Prostate gland (tissue), 2 donors: Measurements from ENCODE around the gene CTIF. TPM values are rescaled to one million over a fixed set of nuclear protein-coding genes. Genes with fewer than 3 reads are reported as not detected.
A peak's percentile ranks its signal among the peaks of the same experiment; 100 is the strongest.

Experiments
- DNase-seq: peaks from one replicate; pipeline ENCODE4 v3.0.0-alpha.2; 2019; ENCODE audit warnings: low spot score
- H3K27ac ChIP-seq, 2 donors: fragments of 200-600 bp; sonication (generic); 2 replicates each; pipeline ENCODE4 v1.5.1; 2017 to 2019
- H3K27me3 ChIP-seq: fragments of 200-600 bp; sonication (generic); replicated peaks from 2 replicates; pipeline ENCODE4 v1.5.1; 2019; ENCODE audit not compliant: insufficient read depth
- H3K36me3 ChIP-seq, 2 donors: fragments of 200-600 bp; sonication (generic); 1 replicate in 1 of 2; 2 replicates in 1 of 2; pipeline versions ENCODE4 v1.5.1 to v1.8.1; 2017 to 2019
- H3K4me1 ChIP-seq: fragments of 200-600 bp; sonication (generic); replicated peaks from 2 replicates; pipeline ENCODE4 v1.5.1; 2019
- H3K4me3 ChIP-seq, 2 donors: fragments of 200-600 bp; sonication (generic); 2 replicates each; pipeline ENCODE4 v1.5.1; 2017 to 2019
- H3K9me3 ChIP-seq: fragments of 200-600 bp; sonication (generic); 2 replicates; pipeline ENCODE4 v1.5.1; 2017
- CTCF ChIP-seq, 4 experiments: fragments of 200-600 bp in 2 of 4; fragments of 450-650 bp in 2 of 4; sonication (generic) in 2 of 4; IDR thresholded peaks; 1 replicate in 3 of 4; 2 replicates in 1 of 4; pipeline ENCODE4 v1.5.1; 2016 to 2019; ENCODE audit warnings: antibody characterized with exemption in 4 of 4, mild to moderate bottlenecking in 2 of 4, moderate library complexity in 2 of 4
- POLR2A ChIP-seq: fragments of 450-650 bp; IDR thresholded peaks from one replicate; pipeline ENCODE4 v1.6.1; 2016; ENCODE audit warnings: antibody characterized with exemption, mild to moderate bottlenecking
- POLR2AphosphoS5 ChIP-seq: sonication (generic); formaldehyde crosslinking; IDR thresholded peaks from one replicate; pipeline ENCODE4 v1.6.1; 2017; ENCODE audit warnings: antibody characterized with exemption
- WGBS: methylation state at CpG from one replicate; pipeline ENCODE4 v1.1.5; 2018; 5-methylcytosine and 5-hydroxymethylcytosine counted together
- intact Hi-C: fragments of 100-400 bp; cut with DNase I; formaldehyde crosslinking; loops from one replicate; pipeline ENCODE4 v1.14.2; 2022
- total RNA-seq, 2 donors: library from RNA; depleted of rRNA; stranded (reverse); fragments of >200 nt; gene quantifications; one replicate each; pipeline ENCODE4 v1.1.0, GENCODE V29; 2016

CTIF gene
- total RNA-seq, 2 donors from 2014 or later: 8.1 to 57.9 TPM

DNA sequence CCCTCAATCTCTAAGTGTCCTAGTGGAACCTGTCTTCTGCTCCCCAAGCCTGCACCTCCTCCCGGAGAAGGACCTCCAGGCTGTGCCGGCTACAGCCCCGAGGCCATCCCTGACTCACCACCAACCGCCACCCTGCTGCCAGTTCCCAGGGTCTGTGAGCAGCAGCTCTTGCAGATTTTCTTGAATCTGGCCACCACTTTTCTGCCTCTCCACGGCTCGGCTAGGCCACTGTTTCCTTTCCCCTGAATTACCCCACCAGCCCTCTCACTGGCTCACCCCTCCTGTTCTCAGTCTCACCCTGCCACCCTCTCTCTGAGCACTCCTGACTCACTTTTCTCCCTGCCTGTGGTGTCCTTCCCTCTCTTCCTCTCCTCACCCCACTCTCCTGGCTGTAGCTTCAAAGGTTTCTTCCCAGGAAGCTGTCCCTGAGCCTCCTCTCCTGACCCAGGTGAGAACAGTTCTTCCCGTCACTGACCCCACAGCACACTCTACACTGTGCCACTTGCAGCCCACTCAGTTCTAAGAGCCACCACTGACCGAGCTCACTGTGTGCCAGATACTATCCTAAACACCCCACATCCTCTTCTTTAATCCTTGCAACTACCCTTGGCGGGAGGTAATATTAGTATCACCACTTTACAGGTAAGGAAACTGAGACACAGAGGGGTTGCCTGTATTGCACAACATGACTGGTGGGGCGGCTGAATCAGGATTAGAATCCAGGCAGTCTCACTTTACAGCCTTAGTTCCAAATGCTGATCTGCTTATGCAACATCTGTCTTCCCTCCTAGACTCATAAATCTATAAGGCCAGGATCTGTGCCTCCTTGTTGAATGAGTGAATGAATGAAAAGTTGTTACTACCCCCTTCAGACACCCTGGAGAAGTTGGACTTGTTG is 300.3 kb downstream of the CTIF start:
- Histone ChIP-seq H3K27me3 (no peaks in the 10 kb centered on the region), H3K36me3 (no peaks in the 10 kb centered on the region), H3K4me1 (no peaks in the 10 kb centered on the region), H3K9me3 (no peaks in the 10 kb centered on the region), H3K27ac (no peak overlapping the region), H3K4me3 (no peak overlapping the region)
- WGBS: 61% methylated on average over 10 of the region's 10 CpGs
- no peak for TF ChIP-seq CTCF (IDR thresholded peaks at IDR 0.05)
- no peak for TF ChIP-seq POLR2A
- TF ChIP-seq POLR2AphosphoS5: no peak
- no peak for DNase-seq
- intact Hi-C loops: no loop called here

GRCh38 chr18:48839819-48840490 is 301.1 kb downstream of the CTIF start:
- Histone ChIP-seq H3K27me3 (no peaks in the 10 kb centered on the region), H3K27ac (no peak overlapping the region), H3K36me3 (no peaks in the 10 kb centered on the region), H3K4me1 (no peaks in the 10 kb centered on the region), H3K9me3 (no peaks in the 10 kb centered on the region), H3K4me3 (no peak overlapping the region)
- no peak for DNase-seq
- no peak for TF ChIP-seq POLR2A
- TF ChIP-seq CTCF (IDR thresholded peaks at IDR 0.05): no peak
- intact Hi-C loops: no loop called here
- 86% methylated on average over 7 of the region's 7 CpGs for WGBS

DNA sequence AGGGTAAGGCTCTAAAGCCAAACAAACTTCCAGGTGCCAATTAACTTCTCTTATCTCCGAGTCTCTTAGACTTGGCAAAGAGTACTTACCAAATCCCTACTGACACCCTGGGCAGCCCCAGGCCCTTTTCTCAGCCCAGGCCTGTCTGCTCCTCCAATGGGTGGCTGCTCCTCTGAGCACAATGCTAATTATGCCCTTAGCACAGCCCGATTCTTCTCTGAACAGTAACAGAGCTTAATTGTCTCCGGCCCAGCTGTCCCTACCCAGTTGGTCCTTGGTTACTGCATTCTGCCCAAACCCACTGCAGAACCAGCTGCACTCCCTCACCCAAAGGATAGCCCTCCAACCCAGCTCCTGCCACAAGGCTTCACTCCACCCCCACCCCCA is 301.7 kb downstream of the CTIF start:
- 55% methylated on average over 3 of the region's 3 CpGs for whole genome bisulfite sequencing
- no peak for TF ChIP-seq CTCF (IDR thresholded peaks at IDR 0.05)
- TF ChIP-seq POLR2A: no peak
- no peak for TF ChIP-seq POLR2AphosphoS5
- no peaks in the 10 kb centered on the region for H3K9me3 ChIP-seq
- H3K4me1 ChIP-seq: no peaks in the 10 kb centered on the region
- no peak overlapping the region for H3K4me3 ChIP-seq
- no peak for DNase-seq
- H3K36me3 ChIP-seq: no peaks in the 10 kb centered on the region
- intact Hi-C loops: no loop called here
- no peak overlapping the region for H3K27ac ChIP-seq
- no peaks in the 10 kb centered on the region for H3K27me3 ChIP-seq

DNA sequence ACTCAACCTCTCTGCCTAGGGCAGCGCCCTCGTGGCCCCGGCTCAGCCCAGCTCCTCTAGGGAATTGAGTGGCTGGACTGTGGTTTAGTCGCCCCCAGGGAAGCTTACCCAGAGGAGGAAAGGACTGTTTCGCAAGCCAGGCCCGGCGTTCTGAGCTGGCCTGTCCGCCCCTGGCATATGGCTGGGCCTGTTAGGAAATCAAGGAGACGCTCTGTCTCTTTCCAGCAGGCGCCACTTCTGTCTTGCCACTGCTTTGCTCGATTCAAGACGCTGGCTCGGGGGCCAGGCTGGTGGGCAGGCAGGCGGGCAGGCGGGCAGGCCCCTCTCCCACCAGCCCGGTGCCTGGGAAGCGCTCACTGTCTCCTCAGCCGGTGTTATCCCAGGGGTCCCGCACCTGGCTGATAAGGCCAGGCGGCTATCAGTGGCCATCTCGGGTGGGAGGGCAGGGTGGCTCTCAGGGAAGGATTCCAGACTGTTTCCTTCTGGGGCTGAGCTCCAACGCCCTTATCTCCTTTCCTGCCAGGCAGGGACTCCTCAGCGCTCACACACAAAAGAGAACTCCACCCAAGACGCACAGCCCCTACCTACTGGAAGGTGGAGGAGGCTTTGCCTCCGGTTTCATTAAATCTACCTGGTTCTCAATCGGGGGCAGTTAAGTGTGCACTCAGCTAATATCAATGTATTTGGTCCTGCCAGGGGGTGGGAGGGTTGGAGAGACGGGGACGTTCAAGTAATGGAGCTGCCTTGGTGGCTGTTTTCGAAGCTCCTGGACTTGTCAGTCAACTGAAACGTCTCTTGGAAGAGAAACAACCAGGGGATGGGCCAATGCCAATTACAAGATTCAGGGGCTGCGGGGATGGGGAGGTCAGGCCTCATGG is 302.8 kb downstream of the CTIF start:
- no peak overlapping the region for H3K4me3 ChIP-seq
- no peak for DNase-seq
- H3K9me3 ChIP-seq: no peaks in the 10 kb centered on the region
- no peaks in the 10 kb centered on the region for H3K27me3 ChIP-seq
- H3K36me3 ChIP-seq: no peaks in the 10 kb centered on the region
- WGBS: 75% methylated on average over 28 of the region's 31 CpGs
- H3K27ac ChIP-seq: peak overlapping the region; percentile 1 to 26
- TF ChIP-seq POLR2A (no peak), POLR2AphosphoS5 (no peak), CTCF (IDR thresholded peaks at IDR 0.05) (no peak)
- intact Hi-C loops: no loop called here
- H3K4me1 ChIP-seq: no peaks in the 10 kb centered on the region
